ENCODE data around the gene CELF5.

The CELF5 gene

DNA sequence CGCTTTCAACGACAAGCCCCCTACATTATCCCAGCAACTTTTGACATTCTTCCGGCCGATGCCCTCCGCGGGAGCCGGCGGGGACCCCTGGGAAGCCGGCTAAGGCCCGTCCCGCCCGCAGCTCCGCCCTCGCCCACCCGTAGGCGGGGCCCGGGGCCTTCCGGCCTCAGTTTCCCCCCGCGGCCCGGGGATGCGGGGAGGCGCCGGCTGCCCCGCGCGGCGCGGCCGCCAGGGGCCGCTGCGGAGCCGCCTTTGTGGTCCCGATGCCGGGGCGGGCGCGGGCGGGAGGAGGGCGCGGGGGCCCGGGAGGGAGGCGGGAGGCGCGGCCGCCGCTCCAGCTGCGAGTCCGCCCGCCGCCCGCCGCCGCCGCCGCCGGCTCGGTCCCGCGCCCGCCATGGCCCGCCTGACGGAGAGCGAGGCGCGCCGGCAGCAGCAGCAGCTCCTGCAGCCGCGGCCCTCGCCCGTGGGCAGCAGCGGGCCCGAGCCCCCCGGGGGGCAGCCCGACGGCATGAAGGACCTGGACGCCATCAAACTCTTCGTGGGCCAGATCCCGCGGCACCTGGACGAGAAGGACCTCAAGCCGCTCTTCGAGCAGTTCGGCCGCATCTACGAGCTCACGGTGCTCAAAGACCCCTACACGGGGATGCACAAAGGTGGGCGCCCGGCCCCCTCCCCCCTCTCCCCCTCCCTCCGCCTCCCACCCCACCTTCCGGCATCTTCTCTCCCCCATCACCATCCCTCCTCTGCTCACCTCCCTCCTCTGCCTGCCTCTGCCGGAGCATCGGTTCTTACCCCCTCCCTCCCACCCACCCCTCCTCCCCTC, at the start of gene CELF5:
Gene CELF5 (plus strand): TSS at position 316 of the 823 bp plus-strand sequence. CDS start 79 bp downstream, at position 395.
- DNase-seq (ENCODE audit: low read depth in 3 of 3) = peak; percentile 27 to 52 (median 42)

- DNase-seq (ENCODE audit: low read depth in 3 of 3) = no peak
Measured at GRCh38 chr19:3175781-3176714, 48.4 kb upstream of the CELF5 start.

DNA sequence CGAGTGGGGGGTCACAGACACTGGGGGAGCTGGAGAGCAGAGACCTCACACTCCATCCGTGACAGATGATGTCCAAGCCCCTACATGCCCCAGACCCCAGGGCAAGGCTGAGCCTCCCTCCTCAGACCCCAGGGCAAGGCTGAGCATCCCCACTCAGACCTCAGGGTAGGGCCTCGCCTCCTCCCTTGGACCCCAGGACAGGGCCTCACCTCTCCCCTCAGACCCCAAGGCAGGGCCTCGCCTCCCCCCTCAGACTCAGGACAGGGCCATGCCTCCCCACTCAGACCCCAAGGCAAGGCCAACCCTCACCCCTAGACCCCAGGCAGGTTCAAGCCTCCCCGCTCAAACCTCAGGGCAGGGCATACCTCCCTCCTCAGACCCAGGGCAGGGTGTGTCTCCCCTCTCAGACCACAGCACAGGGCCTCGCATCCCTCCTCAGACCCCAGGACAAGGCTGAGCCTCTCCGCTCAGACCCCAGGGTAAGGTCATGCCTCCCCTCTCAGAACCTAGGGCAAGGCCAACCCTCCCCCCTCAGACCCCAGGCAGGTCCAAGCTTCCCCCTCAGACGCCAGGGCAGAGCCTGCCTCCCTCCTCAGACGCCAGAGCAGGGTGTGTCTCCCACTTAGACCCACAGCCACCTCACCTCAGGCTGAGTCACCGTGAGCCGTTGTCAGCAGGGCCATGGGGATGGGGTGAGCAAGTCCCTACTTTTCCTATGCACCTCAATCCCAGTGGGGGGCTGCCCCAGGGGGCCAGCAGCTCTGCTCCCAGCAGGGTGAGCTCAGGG, 47.6 kb upstream of the CELF5 start:
- peak; percentile 42 to 64 (median 57) for DNase-seq (ENCODE audit: low read depth in 3 of 3)

DNA sequence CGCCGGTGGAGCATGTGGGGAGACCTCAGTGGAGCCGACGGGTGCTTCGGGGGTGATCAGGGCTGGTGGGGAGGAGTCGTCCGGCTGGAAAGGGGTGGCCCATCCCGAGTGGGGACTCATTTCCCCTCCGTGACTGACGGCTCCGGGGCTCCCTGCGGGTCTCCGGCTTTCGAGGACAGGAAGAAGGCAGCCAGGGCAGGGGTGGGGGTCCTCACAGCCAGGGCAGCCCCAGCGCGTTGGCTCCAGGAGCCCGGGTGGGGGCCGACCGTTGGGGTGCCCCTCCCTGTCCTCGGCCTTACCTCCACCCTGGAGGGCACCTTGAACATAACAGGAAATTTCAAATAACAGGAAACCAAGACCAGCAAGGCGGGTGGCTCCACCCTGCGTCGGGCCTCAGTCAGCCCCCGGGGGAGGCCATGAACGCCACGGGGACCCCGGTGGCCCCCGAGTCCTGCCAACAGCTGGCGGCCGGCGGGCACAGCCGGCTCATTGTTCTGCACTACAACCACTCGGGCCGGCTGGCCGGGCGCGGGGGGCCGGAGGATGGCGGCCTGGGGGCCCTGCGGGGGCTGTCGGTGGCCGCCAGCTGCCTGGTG, 46.0 kb upstream of the CELF5 start, which contains the start of gene S1PR4:
Gene S1PR4 (plus strand): TSS at position 393 of the 596 bp plus-strand sequence. CDS start 24 bp downstream, at position 417.
- peak in 2 of 3 experiments; percentile 38 to 47 for DNase-seq (ENCODE audit: low read depth in 3 of 3)

DNA sequence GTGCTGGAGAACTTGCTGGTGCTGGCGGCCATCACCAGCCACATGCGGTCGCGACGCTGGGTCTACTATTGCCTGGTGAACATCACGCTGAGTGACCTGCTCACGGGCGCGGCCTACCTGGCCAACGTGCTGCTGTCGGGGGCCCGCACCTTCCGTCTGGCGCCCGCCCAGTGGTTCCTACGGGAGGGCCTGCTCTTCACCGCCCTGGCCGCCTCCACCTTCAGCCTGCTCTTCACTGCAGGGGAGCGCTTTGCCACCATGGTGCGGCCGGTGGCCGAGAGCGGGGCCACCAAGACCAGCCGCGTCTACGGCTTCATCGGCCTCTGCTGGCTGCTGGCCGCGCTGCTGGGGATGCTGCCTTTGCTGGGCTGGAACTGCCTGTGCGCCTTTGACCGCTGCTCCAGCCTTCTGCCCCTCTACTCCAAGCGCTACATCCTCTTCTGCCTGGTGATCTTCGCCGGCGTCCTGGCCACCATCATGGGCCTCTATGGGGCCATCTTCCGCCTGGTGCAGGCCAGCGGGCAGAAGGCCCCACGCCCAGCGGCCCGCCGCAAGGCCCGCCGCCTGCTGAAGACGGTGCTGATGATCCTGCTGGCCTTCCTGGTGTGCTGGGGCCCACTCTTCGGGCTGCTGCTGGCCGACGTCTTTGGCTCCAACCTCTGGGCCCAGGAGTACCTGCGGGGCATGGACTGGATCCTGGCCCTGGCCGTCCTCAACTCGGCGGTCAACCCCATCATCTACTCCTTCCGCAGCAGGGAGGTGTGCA, 45.3 kb upstream of the CELF5 start:
- DNase-seq (ENCODE audit: low read depth in 3 of 3) = peak in 1 of 3 experiments; percentile 29

DNA sequence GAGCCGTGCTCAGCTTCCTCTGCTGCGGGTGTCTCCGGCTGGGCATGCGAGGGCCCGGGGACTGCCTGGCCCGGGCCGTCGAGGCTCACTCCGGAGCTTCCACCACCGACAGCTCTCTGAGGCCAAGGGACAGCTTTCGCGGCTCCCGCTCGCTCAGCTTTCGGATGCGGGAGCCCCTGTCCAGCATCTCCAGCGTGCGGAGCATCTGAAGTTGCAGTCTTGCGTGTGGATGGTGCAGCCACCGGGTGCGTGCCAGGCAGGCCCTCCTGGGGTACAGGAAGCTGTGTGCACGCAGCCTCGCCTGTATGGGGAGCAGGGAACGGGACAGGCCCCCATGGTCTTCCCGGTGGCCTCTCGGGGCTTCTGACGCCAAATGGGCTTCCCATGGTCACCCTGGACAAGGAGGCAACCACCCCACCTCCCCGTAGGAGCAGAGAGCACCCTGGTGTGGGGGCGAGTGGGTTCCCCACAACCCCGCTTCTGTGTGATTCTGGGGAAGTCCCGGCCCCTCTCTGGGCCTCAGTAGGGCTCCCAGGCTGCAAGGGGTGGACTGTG, 44.6 kb upstream of the CELF5 start:
- DNase-seq (ENCODE audit: low read depth in 3 of 3) = peak in 1 of 3 experiments; percentile 39

- DNase-seq (ENCODE audit: low read depth in 3 of 3) = no peak
Measured at GRCh38 chr19:3183721-3184641, 40.5 kb upstream of the CELF5 start.

DNA sequence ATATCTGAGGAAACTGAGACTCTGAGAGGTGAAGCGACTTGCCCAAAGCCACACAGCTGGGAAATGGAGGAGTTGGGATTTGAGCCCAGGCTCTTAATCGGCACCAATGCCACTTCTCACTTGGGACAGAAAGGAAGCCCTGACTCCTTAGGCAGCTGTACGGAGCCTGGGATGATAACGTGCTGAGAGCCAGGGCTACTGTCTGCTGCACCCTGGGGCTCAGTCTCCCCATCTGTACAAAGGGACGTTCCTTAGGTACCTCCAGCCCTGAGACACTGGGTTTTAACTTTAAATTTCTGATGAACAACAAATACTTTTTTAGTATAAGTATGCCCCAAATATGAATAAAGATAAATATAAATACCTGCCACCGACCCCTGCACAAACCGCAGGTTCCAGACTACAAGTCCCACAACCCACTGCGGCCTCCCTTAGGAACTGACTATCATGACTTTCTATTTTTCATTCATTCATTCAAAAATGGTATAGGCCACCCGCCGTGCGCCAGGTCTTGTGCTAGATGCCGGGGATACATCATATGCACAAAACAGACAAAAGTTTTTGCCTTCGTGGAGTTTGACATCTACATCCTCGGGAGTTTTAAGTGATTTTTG, 39.5 kb upstream of the CELF5 start:
- peak; percentile 45 to 52 (median 48) for DNase-seq (ENCODE audit: low read depth in 3 of 3)

- peak; percentile 86 to 91 (median 91) for DNase-seq (ENCODE audit: low read depth in 3 of 3)
Measured at GRCh38 chr19:3185461-3186159, 38.9 kb upstream of the CELF5 start, which contains the start of gene NCLN. Gene NCLN, plus strand, starts transcription at chr19:3185930. Its CDS starts 101 bp downstream, at chr19:3186031.

- DNase-seq (ENCODE audit: low read depth in 3 of 3) = no peak
Measured at GRCh38 chr19:3186160-3186688, 38.2 kb upstream of the CELF5 start.

GRCh38 chr19:3186891-3187661, 37.4 kb upstream of the CELF5 start:
- DNase-seq (ENCODE audit: low read depth in 3 of 3) = no peak

- DNase-seq (ENCODE audit: low read depth in 3 of 3) = no peak
Measured at GRCh38 chr19:3187662-3188511, 36.6 kb upstream of the CELF5 start.

GRCh38 chr19:3188627-3189596, 35.5 kb upstream of the CELF5 start:
- DNase-seq (ENCODE audit: low read depth in 3 of 3) = no peak

GRCh38 chr19:3189702-3190469, 34.6 kb upstream of the CELF5 start:
- no peak for DNase-seq (ENCODE audit: low read depth in 3 of 3)

All from stimulated activated CD4-positive, alpha-beta T cell treated with anti-CD3 and anti-CD28 coated beads, TNF-alpha, amount 100 ng/mL, for 4 hours (primary cell).